Neuronal stem cell (in vitro differentiated cells): ENCODE measurements around the gene PLAAT3.
A peak's percentile ranks its signal among the peaks of the same experiment; 100 is the strongest.

Experiments used
- DNase-seq: peaks from one replicate; pipeline ENCODE4 v3.0.0-alpha.2; 2013; ENCODE audit warnings: low spot score
- H2AFZ ChIP-seq: one replicate; pipeline ENCODE4 v1.6.1; 2013; ENCODE audit warnings: mild to moderate bottlenecking, low read length, inconsistent platforms
- H2AK5ac ChIP-seq: 2 replicates; pipeline ENCODE4 v1.6.1; 2013; ENCODE audit warnings: low read depth, mild to moderate bottlenecking, inconsistent platforms, low read length, moderate library complexity, mixed read lengths
- H2BK120ac ChIP-seq: 2 replicates; pipeline ENCODE4 v1.6.1; 2013; ENCODE audit warnings: low read depth, mild to moderate bottlenecking, inconsistent platforms, low read length, moderate library complexity, mixed read lengths
- H2BK12ac ChIP-seq: one replicate; pipeline ENCODE4 v1.6.1; 2013; ENCODE audit warnings: low read length, inconsistent platforms
- H2BK15ac ChIP-seq: 2 replicates; pipeline ENCODE4 v1.6.1; 2013; ENCODE audit warnings: mild to moderate bottlenecking, low read length, inconsistent platforms, mixed read lengths
- H2BK5ac ChIP-seq: one replicate; pipeline ENCODE4 v1.6.1; 2013; ENCODE audit warnings: inconsistent platforms, mild to moderate bottlenecking, low read length, moderate library complexity
- H3K14ac ChIP-seq: one replicate; pipeline ENCODE4 v1.6.1; 2013; ENCODE audit warnings: low read length, inconsistent platforms
- H3K18ac ChIP-seq: 2 replicates; pipeline ENCODE4 v1.6.1; 2013; ENCODE audit warnings: low read length, inconsistent platforms
- H3K23ac ChIP-seq: 2 replicates; pipeline ENCODE4 v1.6.1; 2013; ENCODE audit warnings: low read depth, mild to moderate bottlenecking, mixed read lengths, low read length, inconsistent platforms; ENCODE audit not compliant: poor library complexity
- H3K27ac ChIP-seq: replicated peaks from 3 replicates; pipeline ENCODE4 v1.5.1; 2013; ENCODE audit warnings: low read length, inconsistent platforms
- H3K27me3 ChIP-seq, 3 experiments: 2 replicates each; pipeline ENCODE4 v1.6.1; 2013; ENCODE audit warnings: low read length in 3 of 3, mild to moderate bottlenecking in 2 of 3, inconsistent platforms in 1 of 3, low read depth in 1 of 3, mixed read lengths in 1 of 3, moderate library complexity in 1 of 3; ENCODE audit not compliant: control insufficient read depth in 3 of 3, insufficient read depth in 3 of 3
- H3K36me3 ChIP-seq, 2 donors: replicated peaks in 1 of 2; 2 replicates each; pipeline ENCODE4 v1.6.1; 2013; ENCODE audit warnings: low read length in 2 of 2; ENCODE audit not compliant: control insufficient read depth in 2 of 2, insufficient read depth in 2 of 2
- H3K4ac ChIP-seq: 2 replicates; pipeline ENCODE4 v1.6.1; 2013; ENCODE audit warnings: inconsistent platforms, mild to moderate bottlenecking, low read length, moderate library complexity
- H3K4me1 ChIP-seq, 2 donors: 1 replicate in 1 of 2; 2 replicates in 1 of 2; pipeline ENCODE4 v1.6.1; 2013; ENCODE audit warnings: low read length in 2 of 2, low read depth in 1 of 2; ENCODE audit not compliant: control insufficient read depth in 2 of 2, insufficient read depth in 1 of 2
- H3K4me2 ChIP-seq: one replicate; pipeline ENCODE4 v1.6.1; 2013; ENCODE audit warnings: mild to moderate bottlenecking, low read length, inconsistent platforms; ENCODE audit not compliant: insufficient read depth, poor library complexity, severe bottlenecking
- H3K4me3 ChIP-seq, 2 donors: 2 replicates each; pipeline ENCODE4 v1.5.1; 2013; ENCODE audit warnings: low read length in 2 of 2, mild to moderate bottlenecking in 2 of 2, inconsistent platforms in 1 of 2, moderate library complexity in 1 of 2
- H3K79me1 ChIP-seq: one replicate; pipeline ENCODE4 v1.6.1; 2013; ENCODE audit warnings: low read depth, mild to moderate bottlenecking, inconsistent platforms, low read length, moderate library complexity
- H3K9ac ChIP-seq: one replicate; pipeline ENCODE4 v1.6.1; 2013; ENCODE audit warnings: mild to moderate bottlenecking, low read depth, low read length, inconsistent platforms; ENCODE audit not compliant: poor library complexity
- H3K9me3 ChIP-seq, 2 donors: replicated peaks in 1 of 2; 2 replicates each; pipeline versions ENCODE3 to v1.6.1; 2013; ENCODE audit warnings: low read length in 2 of 2, mild to moderate bottlenecking in 2 of 2, inconsistent platforms in 1 of 2, low read depth in 1 of 2, mixed read lengths in 1 of 2, moderate library complexity in 1 of 2; ENCODE audit not compliant: control insufficient read depth in 2 of 2, insufficient read depth in 1 of 2
- H4K8ac ChIP-seq: one replicate; pipeline ENCODE4 v1.6.1; 2013; ENCODE audit warnings: low read depth, mild to moderate bottlenecking, inconsistent platforms, low read length, moderate library complexity
- H4K91ac ChIP-seq: one replicate; pipeline ENCODE4 v1.6.1; 2013; ENCODE audit warnings: low read length, low read depth, mild to moderate bottlenecking, inconsistent platforms; ENCODE audit not compliant: poor library complexity
- WGBS, 2 donors: extraction: QIAGEN DNeasy Blood & Tissue Kit; methylation state at CpG; one replicate each; pipeline ENCODE4 v1.1.7; 2013; ENCODE audit warnings: missing lambda C conversion rate in 2 of 2, mixed read lengths in 1 of 2; ENCODE audit not compliant: insufficient read length in 2 of 2, insufficient replicate concordance in 1 of 2; ENCODE audit errors: extremely low coverage in 2 of 2; 5-methylcytosine and 5-hydroxymethylcytosine counted together

PLAAT3 gene

GRCh38 chr11:63563201-63564055 is 50.8 kb downstream of the PLAAT3 start, which contains the start of gene PLAAT2:
Gene PLAAT2 (minus strand): TSS chr11:63563379. CDS start chr11:63563324, 55 bp downstream.
- H4K91ac ChIP-seq: no peak within 1 kb of the TSS
- H3K4me3 ChIP-seq: no peak within 1 kb of the TSS

GRCh38 chr11:63560506-63561180 is 53.6 kb downstream of the PLAAT3 start:
- Histone ChIP-seq H2BK12ac (no peak overlapping the region), H2AK5ac (no peak overlapping the region), H4K8ac (no peak overlapping the region), H3K14ac (no peak overlapping the region), H2AFZ (no peak overlapping the region), H2BK5ac (no peak overlapping the region), H2BK120ac (no peak overlapping the region), H3K27me3 (peaks cover 0 to 14% (median 0%) of the 10 kb centered on the region in 3 experiments), H3K4me3 (no peak overlapping the region), H2BK15ac (no peak overlapping the region), H3K79me1 (no peaks in the 10 kb centered on the region), H3K36me3 (no peaks in the 10 kb centered on the region), H3K4me1 (peaks cover 2 to 4% of the 10 kb centered on the region in 2 donors), H3K4ac (no peak overlapping the region), H3K4me2 (no peak overlapping the region), H3K9ac (no peak overlapping the region), H3K9me3 (no peaks in the 10 kb centered on the region), H3K27ac (no peak overlapping the region), H3K23ac (no peak overlapping the region), H3K18ac (no peak overlapping the region), H4K91ac (no peak overlapping the region)
- WGBS, 2 donors: no CpG with 5 or more reads among the region's 7 CpGs
- no peak for DNase-seq

More at GRCh38 chr11:63563201-63564055, 50.8 kb downstream of the PLAAT3 start, which contains the start of gene PLAAT2:
- no peak within 1 kb of the TSS for H2BK120ac ChIP-seq
- no peak within 1 kb of the TSS for H3K14ac ChIP-seq
- no peak within 1 kb of the TSS for H3K18ac ChIP-seq
- no peak within 1 kb of the TSS for H4K8ac ChIP-seq
- WGBS, 2 donors: no CpG with 5 or more reads among the region's 13 CpGs
- peaks cover 0 to 10% (median 0%) of the 10 kb centered on the region in 3 experiments for H3K27me3 ChIP-seq
- no peak within 1 kb of the TSS for H2AK5ac ChIP-seq
- no peak for DNase-seq
- H3K79me1 ChIP-seq: no peaks in the 10 kb centered on the region
- H2BK5ac ChIP-seq: no peak within 1 kb of the TSS
- H3K4ac ChIP-seq: no peak within 1 kb of the TSS
- H3K23ac ChIP-seq: no peak within 1 kb of the TSS
- H3K4me1 ChIP-seq: peaks cover 2 to 10% of the 10 kb centered on the region in 2 donors
- no peaks in the 10 kb centered on the region for H3K9me3 ChIP-seq
- no peak within 1 kb of the TSS for H2AFZ ChIP-seq
- H3K9ac ChIP-seq: no peak within 1 kb of the TSS
- H3K27ac ChIP-seq: no peak within 1 kb of the TSS
- no peak within 1 kb of the TSS for H2BK12ac ChIP-seq
- H3K36me3 ChIP-seq: no peaks in the 10 kb centered on the region
- H3K4me2 ChIP-seq: no peak within 1 kb of the TSS
- no peak within 1 kb of the TSS for H2BK15ac ChIP-seq

- H3K23ac ChIP-seq: no peak overlapping the region
- no peak overlapping the region for H3K27ac ChIP-seq
- H3K27me3 ChIP-seq: peaks cover 0 to 17% (median 0%) of the 10 kb centered on the region in 3 experiments
- H3K79me1 ChIP-seq: no peaks in the 10 kb centered on the region
- no peak overlapping the region for H3K9ac ChIP-seq
- no peak overlapping the region for H3K4ac ChIP-seq
- H2BK5ac ChIP-seq: peak overlapping the region; percentile 6
- H3K9me3 ChIP-seq: no peaks in the 10 kb centered on the region
- H2AFZ ChIP-seq: no peak overlapping the region
- H3K4me2 ChIP-seq: no peak overlapping the region
- no peak overlapping the region for H3K4me3 ChIP-seq
- H2BK15ac ChIP-seq: no peak overlapping the region
- no peak overlapping the region for H4K8ac ChIP-seq
- WGBS, 2 donors: no CpG with 5 or more reads among the region's 7 CpGs
- no peak overlapping the region for H2BK12ac ChIP-seq
- no peak overlapping the region for H2BK120ac ChIP-seq
- peak overlapping the region; percentile 11 for H3K18ac ChIP-seq
- no peak for DNase-seq
- H3K14ac ChIP-seq: peak overlapping the region; percentile 77
- H3K36me3 ChIP-seq: no peaks in the 10 kb centered on the region
- no peak overlapping the region for H4K91ac ChIP-seq
- no peak overlapping the region for H2AK5ac ChIP-seq
- peaks cover 2 to 5% of the 10 kb centered on the region in 2 donors for H3K4me1 ChIP-seq
These were observed 55.6 kb downstream of the PLAAT3 start for GRCh38 chr11:63558459-63559157.
